Mucosa of gallbladder (tissue), 1 donor: ENCODE measurements around the gene DBNL. TPM values are rescaled to one million over a fixed set of nuclear protein-coding genes. Genes with fewer than 3 reads are reported as not detected.
"Not testable (repeated sequence)": the region's sequence is repeated elsewhere in the genome, so short reads cannot be mapped to it uniquely, and the experiment has no call there.

ENCODE experiments used
- DNase-seq: peaks from one replicate; pipeline ENCODE4 v3.0.0-alpha.2; 2020; ENCODE audit warnings: low spot score
- total RNA-seq: library from RNA; stranded (reverse); gene quantifications from one replicate; pipeline ENCODE4 v1.2.1, GENCODE V29; 2021
- donor health status: DM: no; HTN: no; CAD: no.

Gene DBNL
- total RNA-seq: 147 TPM

DNA sequence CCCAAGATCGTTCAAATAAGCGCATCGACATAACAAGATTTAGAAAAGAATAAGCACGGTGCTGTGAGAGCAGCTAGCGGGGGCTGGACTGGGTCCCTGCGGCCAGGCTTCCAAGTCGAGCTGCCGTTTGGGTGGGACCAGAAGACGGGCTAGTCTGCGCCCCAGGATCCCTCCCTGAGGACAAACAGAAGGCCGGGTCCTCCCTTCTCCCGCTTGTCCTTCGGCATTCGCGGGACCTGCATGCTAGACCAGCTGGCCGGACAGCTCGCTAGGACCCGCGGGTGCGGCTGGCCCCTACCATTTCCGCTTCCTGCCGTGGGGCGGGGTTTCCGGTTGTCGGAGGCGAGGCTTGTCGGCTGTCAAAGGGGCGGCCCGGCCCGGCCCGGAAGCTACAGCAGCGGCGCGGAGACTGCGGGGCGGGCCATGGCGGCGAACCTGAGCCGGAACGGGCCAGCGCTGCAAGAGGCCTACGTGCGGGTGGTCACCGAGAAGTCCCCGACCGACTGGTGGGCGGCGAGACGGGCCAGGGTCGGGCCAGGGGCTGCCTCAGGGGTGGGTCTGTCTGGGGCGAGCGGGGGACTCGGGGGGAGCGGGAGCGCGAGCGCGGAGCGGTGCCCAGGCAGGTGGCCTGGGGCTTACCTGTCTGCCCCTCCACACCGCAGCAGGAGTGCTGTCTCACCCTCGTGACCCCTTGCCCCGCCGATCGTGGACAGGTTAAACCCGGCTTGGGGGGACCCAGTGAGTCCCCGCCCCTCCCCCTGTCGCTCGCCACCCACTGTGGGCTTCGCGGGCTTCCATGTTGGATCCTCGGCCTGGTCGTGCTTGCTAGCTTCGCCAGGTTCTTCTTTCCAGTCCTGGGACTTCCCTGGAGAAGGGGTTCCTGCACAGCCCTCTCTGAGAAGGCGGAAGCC lies at the start of gene DBNL:
DBNL (plus strand) TSS at position 388 of the 911 bp plus-strand sequence; CDS start at position 424, 36 bp downstream.
- peak; percentile 93 for DNase-seq

DNA sequence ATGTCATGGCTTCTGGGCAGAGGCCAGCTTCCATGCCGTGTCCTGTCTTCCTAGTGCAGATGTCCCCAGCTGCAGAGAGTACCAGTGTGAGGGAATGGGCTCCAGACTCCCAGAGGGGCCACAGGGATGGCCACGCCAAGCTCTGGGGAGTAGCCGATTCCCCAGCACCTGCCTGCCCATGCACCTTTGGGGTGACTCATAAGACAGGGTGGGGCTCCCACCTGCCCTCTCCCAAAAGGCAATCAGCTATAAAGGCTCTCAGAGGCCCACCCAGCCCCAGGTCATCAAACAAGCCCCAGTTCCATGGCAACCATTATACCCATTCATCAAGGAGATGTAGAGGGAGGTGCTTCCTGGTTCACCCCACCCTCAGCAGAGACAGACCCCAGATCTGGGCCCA lies 47.0 kb upstream of the DBNL start, which contains the start of gene SPDYE1:
SPDYE1 (plus strand) TSS at position 366 of the 400 bp plus-strand sequence. CDS start 2,053 bp downstream, outside the sequence.
- not testable (repeated sequence) for DNase-seq

DNA sequence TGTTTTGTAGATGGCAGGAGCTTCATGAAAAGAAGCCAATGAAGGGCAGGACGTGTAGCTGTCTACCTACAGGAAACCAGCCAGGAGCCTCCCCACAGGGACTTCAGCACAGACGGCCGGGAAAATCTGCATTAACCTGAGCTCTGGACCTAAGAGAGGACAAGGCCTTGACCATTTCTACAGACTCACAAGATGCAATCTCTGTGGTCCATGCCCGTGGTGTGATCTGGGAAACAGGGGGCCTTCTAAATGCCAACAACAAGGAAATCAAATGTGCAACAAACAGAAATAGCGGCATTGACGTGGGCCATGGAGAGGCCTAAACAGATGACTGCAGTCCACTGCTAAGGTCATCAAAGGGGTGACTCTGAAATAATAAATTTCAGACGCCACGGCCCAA lies 32.4 kb upstream of the DBNL start:
- DNase-seq: not testable (repeated sequence)

DNA sequence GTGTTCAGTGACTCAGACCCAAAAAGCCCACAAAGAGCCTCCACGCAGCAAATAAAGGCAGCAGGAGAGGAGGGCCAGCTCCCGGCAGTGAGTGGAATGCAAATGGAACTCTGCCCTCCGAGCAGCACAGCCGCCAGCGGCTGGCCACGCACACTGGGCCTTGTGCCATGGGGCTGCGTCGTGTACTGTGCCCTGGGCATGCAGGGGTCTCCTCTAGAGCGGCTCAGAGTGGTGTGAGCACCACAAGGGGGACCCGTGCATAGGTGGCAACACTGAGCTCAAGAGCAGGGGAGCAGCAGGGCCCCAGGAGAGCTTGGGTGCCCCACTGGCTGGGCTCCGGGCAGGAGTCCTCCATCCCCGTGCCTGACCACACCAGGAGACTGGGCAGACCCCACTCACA lies 29.4 kb upstream of the DBNL start:
- not testable (repeated sequence) for DNase-seq

DNA sequence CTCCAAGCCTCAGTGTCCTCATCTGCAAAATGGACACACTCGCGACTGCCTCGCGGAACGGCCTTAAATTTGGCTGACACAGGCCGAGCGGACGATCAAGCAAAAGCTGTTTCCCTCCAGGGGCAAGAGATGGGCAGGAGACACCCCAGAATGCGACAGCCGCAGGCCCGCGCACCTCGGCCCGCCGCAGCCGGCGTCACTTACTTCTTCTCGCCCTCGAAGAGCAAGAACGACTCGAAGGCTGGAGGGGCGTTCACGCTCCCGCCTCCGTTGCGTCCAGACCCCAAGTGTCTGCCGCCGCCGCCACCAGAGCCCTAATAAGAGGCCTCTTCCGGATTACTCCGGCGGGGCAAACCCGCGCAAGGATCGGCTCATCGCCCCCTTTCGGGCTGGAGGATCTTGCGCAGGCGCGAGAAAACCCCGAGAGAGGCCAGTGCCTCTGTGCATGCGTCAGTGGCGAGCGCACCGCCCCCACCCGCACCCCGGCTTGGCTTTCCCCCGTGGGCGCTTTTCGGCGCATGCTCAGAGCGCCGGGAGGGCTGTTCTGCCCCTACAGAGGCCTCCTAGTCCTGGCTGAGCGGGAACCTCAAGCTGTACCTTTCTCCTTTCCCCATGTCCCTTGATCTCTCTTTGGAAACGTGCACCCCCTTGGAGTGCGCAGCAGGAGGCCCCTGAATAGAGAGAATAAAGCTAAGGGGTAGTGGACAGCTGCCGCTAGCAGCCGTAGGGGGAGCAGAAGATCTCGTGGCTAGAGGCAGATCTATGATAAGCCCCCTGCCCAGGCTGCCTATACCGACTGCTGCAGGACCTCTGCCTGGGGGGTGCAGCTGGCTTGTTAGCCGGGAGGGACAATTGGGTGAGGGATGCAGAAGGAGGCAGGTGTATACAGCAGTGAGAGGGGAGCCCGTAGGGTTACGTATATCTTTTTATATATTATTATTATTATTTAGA lies 25.4 kb upstream of the DBNL start:
- DNase-seq: peak; percentile 98

DNA sequence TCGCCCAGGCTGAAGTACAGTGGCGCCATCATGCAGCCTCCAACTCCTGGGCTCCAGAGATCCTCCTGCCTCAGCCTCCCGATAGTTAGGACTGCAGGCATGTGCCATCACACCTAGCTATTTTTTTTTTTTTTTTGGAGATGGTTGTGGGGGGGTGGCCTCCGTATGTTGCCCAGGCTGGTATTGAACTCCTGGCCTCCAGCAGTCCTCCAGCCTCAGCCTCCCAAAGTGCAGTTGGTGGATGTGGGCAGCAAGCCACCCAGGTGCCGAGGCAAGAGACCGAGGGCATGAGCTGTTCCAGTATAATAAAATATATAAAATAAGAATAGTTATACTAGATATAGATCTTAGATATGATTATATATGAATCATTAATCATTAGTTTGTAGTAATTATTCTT lies 24.7 kb upstream of the DBNL start:
- not testable (repeated sequence) for DNase-seq

DNA sequence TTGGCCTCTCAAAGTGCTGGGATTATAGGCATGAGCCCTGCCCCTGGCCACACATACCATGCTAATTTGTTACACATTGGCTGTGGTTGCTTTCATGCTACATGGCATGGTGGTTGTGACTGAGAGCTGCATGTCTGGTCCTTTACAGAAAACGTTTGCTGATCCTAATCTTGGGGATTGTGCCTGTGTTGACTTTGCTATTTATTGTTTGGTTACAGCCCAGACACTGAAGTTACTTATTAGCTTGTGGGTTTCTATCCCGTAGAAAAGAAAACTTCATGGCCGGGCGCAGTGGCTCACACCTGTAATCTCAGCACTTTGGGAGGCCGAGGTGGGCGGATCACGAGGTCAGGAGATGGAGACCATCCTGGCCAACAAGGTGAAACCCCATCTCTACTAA lies 22.4 kb upstream of the DBNL start:
- DNase-seq: not testable (repeated sequence)

DNA sequence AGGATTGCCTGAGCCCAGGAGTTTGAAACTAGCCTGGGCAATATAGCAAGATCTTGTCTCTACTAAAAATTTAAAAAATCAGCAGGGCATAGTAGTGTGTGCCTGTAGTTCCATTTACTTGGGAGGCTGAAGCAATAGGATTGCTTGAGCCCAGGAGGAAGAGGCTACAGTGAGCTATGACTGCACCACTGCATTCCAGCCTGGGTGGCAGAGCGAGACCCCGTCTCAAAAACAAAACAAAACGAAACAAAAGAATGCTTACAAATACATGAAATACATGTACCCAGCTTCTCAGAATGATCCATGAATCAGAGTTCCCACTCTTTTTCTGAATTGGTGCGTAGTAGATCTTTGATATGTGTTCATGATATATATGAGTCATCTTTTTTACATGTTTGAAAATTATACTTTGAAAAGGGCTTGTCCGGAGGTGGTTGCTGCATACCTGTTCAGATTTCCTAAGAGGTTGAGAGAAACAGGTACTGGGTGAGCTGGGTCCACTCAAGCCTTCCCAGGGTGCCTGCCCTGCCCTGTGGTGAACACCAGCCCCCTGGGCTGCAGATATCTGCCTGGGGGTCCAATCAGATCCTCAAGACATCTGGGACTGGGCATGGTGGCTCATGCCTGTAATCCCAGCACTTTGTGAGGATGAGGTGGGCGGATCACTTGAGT lies 21.6 kb upstream of the DBNL start:
- DNase-seq: not testable (repeated sequence)

DNA sequence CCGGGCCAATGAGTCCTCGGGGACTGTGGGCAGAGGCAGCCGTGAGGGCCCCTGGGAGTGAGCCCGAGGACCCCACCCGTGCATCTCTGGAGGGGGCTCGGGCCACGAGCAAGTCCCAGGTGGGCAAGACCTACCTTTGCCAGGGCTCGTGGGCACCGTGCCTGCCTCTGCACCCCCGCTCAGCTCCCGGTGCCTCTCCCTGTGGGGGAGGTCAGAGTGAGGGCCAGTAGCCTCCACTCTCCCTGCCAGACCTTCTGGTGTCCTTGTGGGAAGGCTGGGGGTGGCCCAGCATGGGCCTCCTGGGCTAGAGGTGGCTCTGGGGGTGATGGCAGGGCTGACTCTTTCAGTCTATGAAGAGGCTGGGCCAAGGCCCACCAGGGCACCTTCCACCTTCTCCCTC lies 15.1 kb upstream of the DBNL start:
- not testable (repeated sequence) for DNase-seq

DNA sequence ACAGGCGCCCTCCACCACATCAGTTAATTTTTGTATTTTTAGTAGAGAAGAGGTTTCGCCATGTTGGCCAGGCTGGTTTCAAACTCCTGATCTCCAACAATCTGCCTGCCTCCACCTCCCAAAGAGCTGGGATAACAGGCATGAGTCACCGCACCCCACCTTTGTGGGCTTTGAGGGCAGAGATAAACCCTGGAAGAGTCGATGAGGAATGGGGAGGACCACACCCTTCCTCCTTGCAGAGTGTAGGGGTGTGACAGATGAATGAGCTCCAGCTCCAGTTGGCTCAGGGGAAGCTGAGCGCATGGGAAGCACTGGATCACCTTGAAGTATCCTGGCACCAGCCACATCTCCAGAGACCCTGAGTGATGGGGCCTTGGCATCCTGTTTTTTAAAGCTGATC lies 14.5 kb upstream of the DBNL start:
- not testable (repeated sequence) for DNase-seq

DNA sequence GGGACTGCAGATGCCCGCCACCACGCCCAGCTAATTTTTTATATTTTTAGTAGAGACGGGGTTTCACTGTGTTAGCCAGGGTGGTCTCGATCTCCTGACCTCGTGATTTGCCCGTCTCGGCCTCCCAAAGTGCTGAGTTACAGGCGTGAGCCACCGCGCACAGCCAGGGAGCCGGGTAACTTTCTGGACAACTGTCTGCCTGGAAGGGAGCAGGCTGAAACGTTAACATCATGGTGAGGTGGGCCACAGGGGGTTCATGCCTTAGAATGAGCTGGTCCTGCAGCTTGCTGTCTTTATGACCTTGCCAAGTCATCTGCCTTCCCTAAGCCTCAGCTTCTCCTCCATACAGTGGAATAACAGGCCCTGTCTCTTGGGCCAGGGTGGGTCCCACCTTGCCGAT lies 13.2 kb upstream of the DBNL start:
- not testable (repeated sequence) for DNase-seq

DNA sequence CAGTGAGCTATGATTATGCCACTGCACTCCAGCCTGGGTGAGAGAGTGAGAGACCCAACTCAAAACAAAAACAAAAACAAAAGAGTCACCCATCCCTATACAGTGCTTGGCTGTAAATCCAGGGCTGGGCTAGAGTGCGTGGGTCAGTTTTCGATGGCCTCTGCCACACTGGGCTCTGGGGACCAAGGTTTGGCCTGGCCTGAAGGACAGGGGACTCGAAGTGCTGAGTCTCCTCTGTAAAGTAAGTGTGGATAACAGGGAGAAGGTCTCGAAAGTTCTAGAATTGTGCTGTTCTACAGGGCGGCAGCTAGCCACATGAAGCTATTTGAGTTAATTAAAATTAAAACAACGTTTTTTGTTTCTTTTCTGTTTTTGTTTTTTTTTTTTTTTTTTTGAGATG lies 12.5 kb upstream of the DBNL start:
- DNase-seq: not testable (repeated sequence)

DNA sequence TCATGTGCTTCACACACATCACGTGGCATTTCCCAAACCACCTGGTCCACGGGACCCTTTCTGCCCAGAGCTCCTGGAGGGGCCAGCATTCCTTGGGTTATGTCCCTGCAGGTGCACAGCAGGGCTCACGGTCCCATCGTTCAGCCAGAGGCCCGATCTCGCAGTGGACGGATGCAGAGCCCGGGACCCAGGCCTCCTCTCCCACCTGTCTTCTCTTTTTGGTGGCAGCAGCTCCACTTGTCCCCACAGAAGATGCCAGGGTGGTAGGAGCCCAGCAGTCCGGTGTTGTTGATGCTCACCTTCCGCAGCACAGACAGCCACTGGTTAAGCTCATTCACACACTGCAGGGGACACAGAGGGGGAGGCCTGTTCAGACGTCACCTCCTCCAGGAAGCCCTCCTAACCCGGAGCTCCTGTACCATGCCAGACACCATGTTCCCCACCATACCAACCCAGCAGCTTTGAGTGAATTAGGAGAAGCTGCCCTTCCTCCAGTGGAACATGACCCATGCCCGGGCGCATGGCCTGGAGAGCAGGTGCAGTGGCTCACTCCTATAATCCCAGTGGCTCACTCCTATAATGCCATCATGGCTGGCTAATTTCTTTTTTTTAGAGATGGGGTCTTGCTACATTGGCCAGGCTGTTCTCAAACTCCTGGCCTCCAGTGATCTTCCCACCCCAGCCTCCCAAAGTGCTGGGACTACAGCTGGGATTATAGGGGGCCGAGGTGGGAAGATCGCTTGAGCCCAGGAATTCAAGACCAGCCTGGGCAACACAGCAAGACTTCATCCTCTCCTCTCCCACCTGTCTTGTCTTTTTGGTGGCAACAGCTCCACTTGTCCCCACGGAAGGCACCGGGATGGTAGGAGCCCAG lies 10.3 kb upstream of the DBNL start:
- DNase-seq: not testable (repeated sequence)

DNA sequence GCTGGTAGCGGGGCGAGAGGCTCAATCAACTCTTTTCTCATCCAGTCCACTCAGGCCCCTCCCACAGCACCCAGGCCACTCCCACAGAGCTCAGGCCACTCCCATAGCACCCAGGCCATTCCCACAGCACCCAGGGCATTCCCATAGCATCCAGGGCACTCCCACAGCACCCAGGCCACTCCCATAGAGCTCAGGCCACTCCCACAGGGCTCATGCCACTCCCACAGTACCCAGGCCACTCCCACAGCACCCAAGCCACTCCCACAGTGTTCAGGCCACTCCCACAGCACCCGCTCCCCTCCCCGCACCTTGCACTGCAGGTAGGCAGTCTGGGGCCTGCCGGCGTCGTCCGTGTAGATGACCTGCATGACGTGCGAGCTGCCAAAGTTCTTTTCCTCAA lies 8.1 kb upstream of the DBNL start:
- peak; percentile 57 for DNase-seq

DNA sequence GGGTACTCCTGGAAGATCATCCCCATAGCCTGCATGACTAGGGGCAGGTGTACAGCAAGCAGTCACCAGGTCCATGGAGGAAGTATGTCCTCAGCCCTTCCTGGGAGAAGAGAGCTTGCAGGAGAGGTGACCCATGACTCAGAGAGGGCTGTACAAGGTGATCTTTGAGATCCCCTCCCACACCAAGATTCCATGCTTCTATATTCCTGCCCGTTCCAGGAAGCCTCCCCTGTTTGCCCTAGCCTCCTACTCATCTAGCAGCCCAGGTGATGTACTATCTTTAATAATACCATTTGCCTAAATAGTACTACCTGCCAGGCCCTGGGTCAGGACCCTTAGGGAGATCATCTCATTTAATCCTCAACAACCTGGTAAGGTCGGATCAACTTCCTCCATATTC lies 6.6 kb upstream of the DBNL start:
- not testable (repeated sequence) for DNase-seq

DNA sequence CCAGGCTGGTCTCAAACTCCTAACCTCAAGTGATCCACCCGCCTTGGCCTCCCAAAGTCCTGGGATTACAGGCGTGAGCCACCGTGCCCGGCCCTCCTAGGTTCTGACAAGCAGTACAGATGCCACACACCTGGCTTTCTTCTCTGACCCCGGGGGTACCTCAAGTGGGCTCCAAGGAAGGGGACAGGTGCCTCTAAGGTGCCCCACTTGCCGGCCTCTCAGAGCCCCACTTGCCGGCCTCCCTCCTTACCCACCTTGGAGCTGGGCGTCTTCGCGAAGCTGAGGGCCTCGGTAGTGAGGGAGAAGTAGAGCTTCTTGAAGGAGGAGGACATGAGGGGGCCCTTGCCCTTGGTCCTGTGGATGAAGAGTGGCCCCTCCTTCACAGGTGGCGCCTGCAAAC lies 5.9 kb upstream of the DBNL start:
- not testable (repeated sequence) for DNase-seq

DNA sequence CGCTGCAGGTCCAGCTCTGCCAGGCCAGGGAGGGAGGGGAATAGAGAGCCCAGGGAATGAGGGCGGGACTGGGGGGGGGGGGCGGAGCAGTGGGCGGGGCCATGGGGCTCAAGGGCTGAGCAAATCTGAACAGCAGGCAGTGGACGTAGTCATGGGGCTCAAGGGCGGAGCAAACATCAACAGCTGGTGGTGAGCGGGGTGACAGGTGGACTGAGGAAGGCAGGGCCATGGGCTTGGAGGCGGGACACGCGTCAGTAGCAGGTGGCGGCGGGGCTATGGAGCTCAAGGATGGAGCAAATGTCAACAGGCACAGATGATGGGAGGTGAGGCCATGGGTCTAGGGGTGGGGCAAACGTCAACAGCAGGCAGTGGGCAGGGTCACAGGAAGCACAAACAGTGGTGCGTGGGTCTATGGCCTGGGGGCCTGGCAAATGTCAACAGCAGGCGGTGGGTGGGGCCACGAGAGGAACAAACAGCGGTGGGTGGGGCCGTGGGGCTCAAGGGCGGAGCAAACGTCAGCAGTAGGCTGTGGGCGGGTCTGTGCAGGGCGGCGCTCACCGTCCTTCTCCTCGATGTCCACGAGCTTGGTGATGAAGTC lies 5.4 kb upstream of the DBNL start:
- DNase-seq: peak; percentile 95

DNA sequence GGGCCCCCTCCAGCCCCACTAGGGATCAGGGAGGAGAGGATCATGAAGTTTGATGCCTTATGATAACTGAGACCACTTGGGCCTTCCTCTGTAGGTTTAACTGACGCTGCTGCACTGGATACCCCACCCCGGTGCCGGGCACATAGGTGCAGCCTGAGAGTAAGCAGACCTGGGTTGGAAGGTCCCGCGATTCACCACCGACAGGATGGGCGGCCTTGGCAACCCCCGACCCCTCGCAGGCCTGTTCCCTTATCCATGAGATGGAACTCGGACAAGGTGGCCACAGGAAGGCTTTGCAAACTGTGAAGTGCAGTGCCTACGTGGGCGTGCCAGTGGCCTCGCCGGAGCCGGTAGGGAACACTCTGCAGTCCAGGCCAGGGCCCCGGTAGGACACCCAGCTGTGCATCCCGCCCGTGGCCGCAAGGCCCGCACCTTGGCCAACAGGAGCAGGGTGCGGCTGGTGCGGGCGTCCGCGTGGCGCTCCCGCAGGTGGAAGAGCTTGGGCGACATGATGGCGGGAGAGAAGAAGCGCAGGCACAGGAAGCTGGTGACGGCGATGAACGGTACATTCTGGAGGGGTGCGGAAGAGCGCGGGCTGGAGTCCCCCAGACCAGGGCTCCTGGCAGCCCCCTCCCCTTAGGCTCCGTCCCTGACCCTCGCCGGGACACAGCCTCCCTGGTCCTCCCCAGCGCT lies 4.6 kb upstream of the DBNL start:
- DNase-seq: not testable (repeated sequence)

DNA sequence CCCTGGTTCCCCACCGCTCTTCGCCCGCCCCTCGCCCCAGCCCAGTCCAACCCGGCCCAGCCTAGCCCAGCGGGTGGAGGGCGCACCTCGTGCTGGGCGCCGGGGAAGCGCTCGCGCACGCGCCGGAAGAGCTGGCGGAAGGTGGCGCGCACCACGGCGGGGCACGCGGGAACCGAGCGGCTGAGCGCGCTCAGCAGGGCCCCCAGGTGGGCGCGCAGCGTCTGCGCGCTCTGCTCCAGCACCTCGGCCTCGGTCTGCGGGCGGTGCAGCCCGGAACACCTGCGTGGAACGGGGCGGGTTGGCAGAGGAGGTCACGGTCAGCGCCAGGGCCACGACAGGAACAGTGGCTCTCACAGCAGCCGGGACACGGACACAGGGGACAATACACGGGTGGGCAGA lies 4.0 kb upstream of the DBNL start:
- DNase-seq: not testable (repeated sequence)

DNA sequence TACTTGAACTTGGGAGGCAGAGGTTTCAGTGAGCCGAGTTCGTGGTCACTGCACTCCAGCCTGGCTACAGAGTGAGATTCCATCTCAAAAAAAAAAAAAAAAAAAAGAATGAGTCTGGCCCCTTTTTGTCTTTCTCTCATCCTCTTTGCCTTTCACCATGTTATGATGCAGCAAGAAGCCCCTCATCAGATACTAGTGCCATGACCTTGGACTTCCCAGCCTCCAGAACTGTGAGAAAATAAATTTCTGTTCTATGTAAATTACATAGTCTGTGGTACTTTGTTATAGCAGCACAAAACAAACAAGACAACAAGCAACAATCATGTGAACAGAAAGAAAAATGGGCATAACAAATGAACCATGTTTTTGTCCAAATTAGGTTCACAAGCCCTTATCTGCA lies 2.3 kb upstream of the DBNL start:
- no peak for DNase-seq
